Endothelial cell of umbilical vein (primary cell): Measurements from ENCODE around the gene SORL1. TPM values are rescaled to one million over a fixed set of nuclear protein-coding genes. Genes with fewer than 3 reads are reported as not detected.

Source experiments
- BruUV-seq: library from RNA; stranded (reverse); fragments of 400-500 nt; replicated peaks from 2 replicates; lab custom pipeline; 2021; lab: Mats Ljungman, UMichigan
- CTCF ChIA-PET: fragments of 300-600, 350-600 bp; sonication (Branson Sonifier 250); formaldehyde crosslinking; loops from one replicate; lab custom pipeline; 2021; ENCODE audit warnings: antibody characterized with exemption, inconsistent platforms; lab: Charles Lee
- POLR2A ChIA-PET: fragments of 300-600, 350-600 bp; sonication (Branson Sonifier 250); formaldehyde crosslinking; loops from one replicate; lab custom pipeline; 2021; ENCODE audit warnings: antibody characterized with exemption, inconsistent platforms; lab: Charles Lee
- DNase-seq: peaks from one replicate; pipeline ENCODE4 v3.0.0-alpha.2; 2011; ENCODE audit warnings: low read depth, low spot score
- FAIRE-seq: peaks from 2 replicates; lab custom pipeline; 2011; peaks lifted over from hg19 to GRCh38; lab: Jason Lieb, UNC
- H2AFZ ChIP-seq: 2 replicates; pipeline ENCODE4 v1.6.0; 2012; ENCODE audit warnings: low read depth, low read length, control low read depth, inconsistent platforms
- H3K27ac ChIP-seq: 2 replicates; pipeline ENCODE4 v1.5.1; 2011; ENCODE audit warnings: low read depth, mild to moderate bottlenecking, control low read depth, low read length, moderate library complexity; ENCODE audit not compliant: insufficient read depth
- H3K27me3 ChIP-seq, 2 experiments: 2 replicates each; pipeline versions ENCODE4 v1.6.0 to v1.6.1; 2011; ENCODE audit warnings: low read length in 2 of 2, mixed read lengths in 1 of 2; ENCODE audit not compliant: control insufficient read depth in 2 of 2, insufficient read depth in 2 of 2
- H3K36me3 ChIP-seq, 2 experiments: 2 replicates in 1 of 2; 3 replicates in 1 of 2; pipeline ENCODE4 v1.5.1; 2011; ENCODE audit warnings: low read length in 2 of 2, mild to moderate bottlenecking in 1 of 2, moderate library complexity in 1 of 2; ENCODE audit not compliant: control insufficient read depth in 2 of 2, insufficient read depth in 2 of 2; ENCODE audit errors: extremely low read depth in 1 of 2
- H3K4me1 ChIP-seq: 3 replicates; pipeline ENCODE4 v1.5.1; 2011; ENCODE audit warnings: mild to moderate bottlenecking, low read length; ENCODE audit not compliant: control insufficient read depth, insufficient read depth; ENCODE audit errors: extremely low read depth
- H3K4me2 ChIP-seq: 2 replicates; pipeline ENCODE4 v1.6.1; 2011; ENCODE audit warnings: low read length, control low read depth, mixed read lengths; ENCODE audit not compliant: insufficient read depth
- H3K4me3 ChIP-seq, 3 experiments: fragments of 200-600 bp in 1 of 3; sonication (generic), shearing (Covaris generic) in 1 of 3; replicated peaks in 1 of 3; 2 replicates each; pipeline ENCODE4 v1.5.1; 2011 to 2016; ENCODE audit warnings: control low read depth in 3 of 3, low read length in 3 of 3, mild to moderate bottlenecking in 2 of 3, inconsistent platforms in 1 of 3, low read depth in 1 of 3, moderate library complexity in 1 of 3; ENCODE audit not compliant: insufficient read depth in 1 of 3
- H3K79me2 ChIP-seq: 2 replicates; pipeline ENCODE4 v1.6.0; 2012; ENCODE audit warnings: low read length, inconsistent platforms; ENCODE audit not compliant: control insufficient read depth, insufficient read depth
- H3K9ac ChIP-seq: replicated peaks from 2 replicates; pipeline ENCODE3; 2011; ENCODE audit warnings: low read length, control low read depth; ENCODE audit not compliant: insufficient read depth; ENCODE audit errors: extremely low read depth
- H3K9me1 ChIP-seq: replicated peaks from 3 replicates; pipeline ENCODE4 v1.6.0; 2011; ENCODE audit warnings: mild to moderate bottlenecking, low read length; ENCODE audit not compliant: control insufficient read depth, insufficient read depth; ENCODE audit errors: extremely low read depth
- H3K9me3 ChIP-seq: replicated peaks from 2 replicates; pipeline ENCODE4 v1.5.1; 2012; ENCODE audit warnings: low read length, inconsistent platforms; ENCODE audit not compliant: control insufficient read depth, insufficient read depth
- H4K20me1 ChIP-seq: replicated peaks from 2 replicates; pipeline ENCODE3; 2011; ENCODE audit warnings: mild to moderate bottlenecking, low read length; ENCODE audit not compliant: control insufficient read depth, insufficient read depth; ENCODE audit errors: extremely low read depth
- CTCF ChIP-seq, 2 donors: IDR thresholded peaks; 1 replicate in 1 of 2; 2 replicates in 1 of 2; pipeline ENCODE4 v1.5.1; 2011; ENCODE audit warnings: low read length in 2 of 2, mild to moderate bottlenecking in 2 of 2, moderate library complexity in 2 of 2, control low read depth in 1 of 2, inconsistent platforms in 1 of 2, low read depth in 1 of 2; ENCODE audit not compliant: insufficient read depth in 1 of 2; ENCODE audit errors: extremely low read depth in 1 of 2
- EZH2 ChIP-seq: IDR thresholded peaks from 2 replicates; pipeline ENCODE4 v1.6.1; 2012; ENCODE audit warnings: borderline replicate concordance, low read depth, mild to moderate bottlenecking, moderate library complexity, low read length, inconsistent platforms; ENCODE audit not compliant: severe bottlenecking
- FOS ChIP-seq: IDR thresholded peaks from 2 replicates; pipeline ENCODE4 v1.6.1; 2011; ENCODE audit warnings: mild to moderate bottlenecking, low read length, moderate library complexity, borderline replicate concordance; ENCODE audit not compliant: insufficient read depth
- GATA2 ChIP-seq: IDR thresholded peaks from 2 replicates; pipeline ENCODE4 v1.7.0; 2011; ENCODE audit warnings: low read depth, mild to moderate bottlenecking, moderate library complexity, mixed read lengths, low read length; ENCODE audit not compliant: insufficient read length, insufficient read depth
- JUN ChIP-seq: IDR thresholded peaks from 2 replicates; pipeline ENCODE4 v1.6.1; 2011; ENCODE audit warnings: borderline replicate concordance, low read depth; ENCODE audit not compliant: insufficient read length, insufficient read depth
- MAX ChIP-seq: IDR thresholded peaks from 2 replicates; pipeline ENCODE4 v1.6.1; 2011; ENCODE audit not compliant: insufficient read depth, insufficient read length
- MYC ChIP-seq: IDR thresholded peaks from one replicate; pipeline ENCODE4 v1.6.1; 2011; ENCODE audit warnings: mild to moderate bottlenecking, low read depth, low read length
- POLR2A ChIP-seq: IDR thresholded peaks from 2 replicates; pipeline ENCODE4 v1.6.1; 2012; ENCODE audit warnings: low read depth, mild to moderate bottlenecking, control low read depth, low read length
- POLR2AphosphoS5 ChIP-seq: IDR thresholded peaks from 2 replicates; pipeline ENCODE4 v1.6.1; 2012; ENCODE audit warnings: low read depth, mild to moderate bottlenecking, control low read depth, low read length, moderate library complexity; ENCODE audit not compliant: insufficient read depth
- dilution Hi-C: fragments of 300-500 bp; cut with MboI; formaldehyde crosslinking; loops from one replicate; pipeline ENCODE4 v1.15.0; 2019; ENCODE audit warnings: low sequenced_read_pairs; ENCODE audit not compliant: extremely low pct_ligation_motif_present
- intact Hi-C: fragments of 100-400 bp; cut with micrococcal nuclease; formaldehyde crosslinking; loops from one replicate; pipeline ENCODE4 v1.10.0; 2022
- polyA plus RNA-seq, 4 experiments: library from polyadenylated mRNA; depleted of rRNA in 3 of 4; stranded (reverse) in 3 of 4; unstranded in 1 of 4; fragments of >200 nt; gene quantifications; 2 replicates each; pipeline versions ENCODE4 v1.2.1 to v1.2.3, GENCODE V29; 2011 to 2012; ENCODE audit warnings: missing spikeins in 1 of 4
- total RNA-seq: library from RNA; stranded (reverse); gene quantifications from 2 replicates; pipeline ENCODE4 v1.2.3, GENCODE V29; 2021

SORL1 gene
- total and polyA plus RNA-seq, 2 donors (not counting 3 experiments of a cell fraction or from before 2014, with no cell fraction given), result 0.17 to 0.31 TPM

- POLR2A ChIA-PET, result no interaction called here
- intact Hi-C loops, result no loop called here
- FAIRE-seq, result no peak
Measured at GRCh38 chr11:121472312-121472711, 20.2 kb downstream of the SORL1 start.

More at GRCh38 chr11:121472312-121472711, 20.2 kb downstream of the SORL1 start:
- Histone ChIP-seq H4K20me1 (no peaks in the 10 kb centered on the region), H3K4me3 (no peak overlapping the region), H3K27me3 (peaks cover 0 to 3% of the 10 kb centered on the region in 2 experiments), H3K27ac (no peak overlapping the region), H2AFZ (no peak overlapping the region), H3K9ac (no peak overlapping the region), H3K79me2 (no peaks in the 10 kb centered on the region), H3K36me3 (no peaks in the 10 kb centered on the region), H3K9me1 (no peaks in the 10 kb centered on the region), H3K4me2 (no peak overlapping the region), H3K9me3 (no peaks in the 10 kb centered on the region), H3K4me1 (peaks cover under 1% of the 10 kb centered on the region)
- BruUV-seq, result no TSS peak
- dilution Hi-C loops, result no loop called here
- no peak for DNase-seq
- CTCF ChIA-PET, result no interaction called here
- TF ChIP-seq MYC (no peak), JUN (no peak), FOS (no peak), MAX (no peak), POLR2AphosphoS5 (no peak), EZH2 (no peak), POLR2A (no peak), GATA2 (no peak), CTCF (IDR thresholded peaks at IDR 0.05; ENCODE audit: extremely low read depth in 1 of 2, insufficient read depth in 1 of 2, low read depth in 1 of 2, low read length in 2 of 2) (no peak)
